Skin of body (tissue), 2 donors: ENCODE results near the gene FOXD4. TPM values are rescaled to one million over a fixed set of nuclear protein-coding genes. Genes with fewer than 3 reads are reported as not detected.
"Not testable (repeated sequence)": the region's sequence is repeated elsewhere in the genome, so short reads cannot be mapped to it uniquely, and the experiment has no call there.

Experiments used
- DNase-seq: peaks from one replicate; lab custom pipeline; 2025; lab: John Stamatoyannopoulos, UW
- total RNA-seq: library from RNA; depleted of rRNA; stranded (reverse); fragments of >200 nt; gene quantifications from one replicate; pipeline ENCODE4 v1.2.3, GENCODE V29; 2014

FOXD4 gene
- 0.10 TPM for total RNA-seq

GRCh38 chr9:117995-118467 lies at the start of gene FOXD4:
Gene FOXD4, minus strand, starts transcription at chr9:118417. Its CDS starts 298 bp downstream, at chr9:118119.
- DNase-seq = not testable (repeated sequence)

GRCh38 chr9:159871-160270 lies 41.7 kb upstream of the FOXD4 start:
- not testable (repeated sequence) for DNase-seq

- DNase-seq = not testable (repeated sequence)
These were observed 33.0 kb upstream of the FOXD4 start for GRCh38 chr9:151173-151572.

- DNase-seq = not testable (repeated sequence)
These were observed 21.7 kb upstream of the FOXD4 start for GRCh38 chr9:139880-140279.

- DNase-seq = not testable (repeated sequence)
These were observed 848 bp downstream of the FOXD4 start for GRCh38 chr9:117144-117994.

GRCh38 chr9:116239-117077 lies 1.8 kb downstream of the FOXD4 start:
- not testable (repeated sequence) for DNase-seq

- DNase-seq = not testable (repeated sequence)
These were observed 3.1 kb downstream of the FOXD4 start for GRCh38 chr9:115118-115451.

GRCh38 chr9:114267-115117 lies 3.7 kb downstream of the FOXD4 start:
- not testable (repeated sequence) for DNase-seq

- not testable (repeated sequence) for DNase-seq
These were observed 4.5 kb downstream of the FOXD4 start for GRCh38 chr9:113468-114266.

- not testable (repeated sequence) for DNase-seq
These were observed 5.4 kb downstream of the FOXD4 start for GRCh38 chr9:112589-113467.

GRCh38 chr9:110672-111071 lies 7.5 kb downstream of the FOXD4 start:
- not testable (repeated sequence) for DNase-seq

- not testable (repeated sequence) for DNase-seq
These were observed 8.7 kb downstream of the FOXD4 start for GRCh38 chr9:109540-109939.

GRCh38 chr9:108742-109495 lies 9.3 kb downstream of the FOXD4 start:
- DNase-seq = not testable (repeated sequence)

GRCh38 chr9:105991-106390 lies 12.2 kb downstream of the FOXD4 start:
- DNase-seq = not testable (repeated sequence)

GRCh38 chr9:100430-100829 lies 17.8 kb downstream of the FOXD4 start:
- DNase-seq = not testable (repeated sequence)

GRCh38 chr9:99867-100266 lies 18.4 kb downstream of the FOXD4 start:
- not testable (repeated sequence) for DNase-seq

GRCh38 chr9:98775-99174 lies 19.4 kb downstream of the FOXD4 start:
- not testable (repeated sequence) for DNase-seq

- DNase-seq = not testable (repeated sequence)
These were observed 23.2 kb downstream of the FOXD4 start for GRCh38 chr9:94992-95391.
